DMS 273 treated with DMSO at 0.1 percent for 48 hours (cell line): ENCODE measurements around the gene BLTP3B.

Experiments
- DNase-seq: peaks from one replicate; lab custom pipeline; 2025; lab: John Stamatoyannopoulos, UW

The BLTP3B gene

DNA sequence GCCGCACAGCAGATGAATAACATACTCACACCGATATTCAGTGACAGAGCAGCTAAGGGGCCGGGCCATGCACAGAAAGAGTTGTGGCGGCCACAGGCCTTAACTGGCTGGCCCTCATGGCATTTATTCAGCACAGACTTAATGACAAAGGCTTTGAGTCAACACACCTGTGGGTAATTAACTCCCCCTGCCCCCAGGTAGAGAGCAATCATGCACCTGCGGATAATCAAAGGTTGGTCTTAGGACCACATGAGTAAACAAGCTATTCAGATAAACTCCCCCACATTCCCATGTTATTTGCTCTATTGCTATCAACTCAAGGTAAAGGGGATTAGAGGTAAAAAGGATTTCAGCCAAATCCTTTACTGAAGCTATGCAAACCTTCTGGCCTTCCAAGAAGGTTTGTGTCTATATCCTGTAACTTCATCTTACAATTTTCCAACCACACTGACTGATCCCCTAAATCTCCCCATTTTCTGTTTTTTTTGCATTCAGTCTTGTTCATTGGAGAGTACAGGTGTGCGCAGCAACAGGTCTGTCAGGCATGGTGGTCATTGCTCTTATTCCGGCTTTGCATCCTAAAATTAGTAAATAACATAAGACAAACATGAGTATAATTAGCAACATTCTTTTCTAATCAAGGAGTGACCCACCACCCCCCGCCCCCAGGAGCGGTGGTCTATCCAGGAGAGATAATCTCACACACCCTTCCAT is 16.9 kb upstream of the BLTP3B start:
- no peak for DNase-seq

DNA sequence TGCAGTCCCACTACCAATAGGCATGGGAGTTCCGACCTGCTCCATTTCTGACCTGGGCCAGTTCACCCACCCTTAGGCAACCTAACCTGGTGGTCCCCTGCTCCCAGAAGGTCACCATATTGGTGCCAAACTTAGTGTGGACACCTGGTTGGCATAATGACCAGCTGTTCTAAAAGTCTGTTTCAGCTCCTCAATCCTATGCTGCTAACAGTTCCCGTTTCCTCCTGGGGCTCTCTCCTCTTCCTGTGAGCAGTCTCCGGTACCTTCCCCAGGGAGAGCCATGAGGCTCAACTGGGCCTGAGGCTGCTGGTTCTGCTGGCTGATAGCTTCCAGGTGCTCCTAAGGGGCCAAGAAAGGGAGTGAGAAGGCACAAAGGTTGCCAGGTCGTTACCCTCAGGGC is 15.9 kb upstream of the BLTP3B start:
- DNase-seq, result no peak

GRCh38 chr12:100157427-100157821 is 14.8 kb upstream of the BLTP3B start:
- no peak for DNase-seq

- DNase-seq, result no peak
Observed at GRCh38 chr12:100156731-100157426, 14.2 kb upstream of the BLTP3B start.

- DNase-seq, result no peak
Observed at GRCh38 chr12:100154474-100155247, 12.0 kb upstream of the BLTP3B start.

DNA sequence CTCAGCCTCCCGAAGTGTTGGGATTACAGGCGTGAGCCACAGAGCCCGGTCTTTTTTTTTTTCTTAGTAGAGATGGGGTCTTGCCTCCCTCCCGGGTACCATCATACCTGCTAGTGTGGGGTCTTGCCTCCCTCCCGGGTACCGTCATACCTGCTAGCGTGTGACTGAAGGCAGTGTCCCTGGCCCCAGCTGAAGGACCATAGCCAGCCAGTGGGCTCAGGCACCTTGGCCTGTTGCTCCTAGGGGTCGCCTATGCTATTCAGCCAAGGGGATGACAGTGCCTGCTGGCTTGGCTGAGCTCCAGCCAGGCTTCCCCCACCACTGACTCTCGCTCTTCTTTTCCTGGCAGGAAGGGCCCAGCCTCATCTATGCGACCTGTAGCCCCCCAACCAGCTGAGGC is 10.5 kb upstream of the BLTP3B start:
- DNase-seq, result no peak

- no peak for DNase-seq
Observed at GRCh38 chr12:100151769-100152168, 9.1 kb upstream of the BLTP3B start.

DNA sequence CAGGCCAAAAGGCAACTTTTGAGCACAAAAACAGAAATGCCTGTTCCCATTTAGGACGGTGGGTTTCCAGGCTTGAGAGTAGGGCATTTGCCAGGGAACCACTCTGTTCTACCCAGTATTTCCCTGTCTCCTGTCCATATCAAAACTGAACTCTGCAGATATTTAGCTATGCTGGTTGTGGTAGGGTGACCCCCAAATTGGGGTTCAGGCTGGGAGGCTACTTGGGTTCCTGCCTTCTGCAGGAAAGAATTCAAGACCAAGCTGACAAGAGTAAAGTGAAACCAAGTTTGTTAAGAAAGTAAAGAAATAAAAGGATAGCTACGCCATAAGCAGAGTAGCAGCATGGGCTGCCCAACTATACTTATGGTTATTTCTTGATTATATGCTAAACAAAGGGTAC is 3.6 kb upstream of the BLTP3B start:
- no peak for DNase-seq

DNA sequence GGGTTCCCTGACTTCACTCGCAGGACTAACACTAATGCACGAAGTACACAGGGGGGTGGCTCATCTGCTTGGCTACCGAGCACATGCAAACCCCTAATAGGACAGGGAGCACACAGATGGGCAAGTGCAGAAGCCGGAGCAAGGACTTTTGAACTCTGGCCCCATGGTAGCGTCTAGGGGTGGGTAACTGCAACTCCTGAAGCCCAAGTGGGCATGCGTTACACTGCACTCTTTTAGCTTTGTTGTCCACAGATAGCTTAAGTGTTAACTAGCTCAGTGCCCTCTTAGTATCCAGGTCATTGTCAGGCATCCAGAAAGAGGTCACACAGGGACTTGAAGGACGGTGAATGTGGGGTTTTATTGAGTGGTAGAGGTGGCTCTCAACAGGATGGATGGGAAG is 3.0 kb upstream of the BLTP3B start:
- DNase-seq, result no peak

DNA sequence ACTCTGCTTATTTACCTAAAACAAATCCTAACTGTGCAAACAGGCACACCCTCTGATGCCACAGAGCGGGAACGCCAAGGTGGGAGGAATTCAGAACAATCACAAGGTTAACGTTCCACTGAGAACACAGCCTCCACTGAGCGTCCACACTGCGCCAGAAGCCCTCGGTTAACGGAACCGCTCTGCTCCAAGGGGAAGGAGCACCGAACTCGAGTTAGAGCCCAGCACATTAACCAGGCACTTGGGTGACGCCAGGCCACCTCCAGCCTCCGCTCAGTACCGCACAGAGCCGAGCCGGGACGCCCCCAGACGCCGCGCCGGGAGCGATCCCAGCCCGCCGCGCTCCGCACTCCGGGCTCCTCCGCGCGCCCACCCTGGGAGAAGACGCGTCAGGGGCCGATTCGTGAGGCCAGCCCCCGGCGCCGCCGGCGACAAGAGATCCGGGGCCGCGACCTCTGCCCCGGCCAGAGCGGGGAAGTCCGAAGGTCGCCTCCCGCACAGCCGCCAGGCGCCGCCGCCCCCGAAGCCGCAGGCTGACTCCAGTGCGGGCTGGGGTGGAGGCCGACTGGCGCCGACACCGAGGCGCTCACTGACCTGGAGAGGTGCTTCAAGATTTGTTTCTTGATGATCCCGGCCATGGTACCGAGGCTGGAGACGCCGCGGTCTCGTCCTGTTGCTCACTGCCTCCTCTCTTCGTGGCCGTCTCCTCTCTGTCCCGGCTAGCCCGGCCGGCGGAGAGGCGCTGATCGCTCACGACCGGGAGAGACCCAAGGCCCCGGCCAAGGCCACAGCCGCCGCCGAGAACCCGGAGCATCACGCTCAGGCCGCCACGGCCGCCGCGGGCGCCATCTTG is 450 bp downstream of the BLTP3B start:
- DNase-seq, result no peak

GRCh38 chr12:100141666-100141997 is 1.0 kb downstream of the BLTP3B start:
- no peak for DNase-seq

DNA sequence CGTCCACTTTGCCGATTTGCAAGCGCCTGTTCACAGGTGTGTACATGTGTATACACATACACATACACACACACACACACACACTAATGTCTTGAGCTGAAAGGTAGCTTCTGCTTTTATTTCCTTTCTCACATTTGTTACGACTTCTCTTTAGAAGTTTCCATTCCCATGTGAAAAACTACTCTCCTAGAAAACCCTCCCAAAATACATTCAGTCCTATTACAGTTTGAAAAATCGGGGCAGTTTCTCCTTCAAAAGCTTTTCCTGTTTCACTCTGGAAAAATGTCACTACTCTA is 3.9 kb downstream of the BLTP3B start:
- no peak for DNase-seq

DNA sequence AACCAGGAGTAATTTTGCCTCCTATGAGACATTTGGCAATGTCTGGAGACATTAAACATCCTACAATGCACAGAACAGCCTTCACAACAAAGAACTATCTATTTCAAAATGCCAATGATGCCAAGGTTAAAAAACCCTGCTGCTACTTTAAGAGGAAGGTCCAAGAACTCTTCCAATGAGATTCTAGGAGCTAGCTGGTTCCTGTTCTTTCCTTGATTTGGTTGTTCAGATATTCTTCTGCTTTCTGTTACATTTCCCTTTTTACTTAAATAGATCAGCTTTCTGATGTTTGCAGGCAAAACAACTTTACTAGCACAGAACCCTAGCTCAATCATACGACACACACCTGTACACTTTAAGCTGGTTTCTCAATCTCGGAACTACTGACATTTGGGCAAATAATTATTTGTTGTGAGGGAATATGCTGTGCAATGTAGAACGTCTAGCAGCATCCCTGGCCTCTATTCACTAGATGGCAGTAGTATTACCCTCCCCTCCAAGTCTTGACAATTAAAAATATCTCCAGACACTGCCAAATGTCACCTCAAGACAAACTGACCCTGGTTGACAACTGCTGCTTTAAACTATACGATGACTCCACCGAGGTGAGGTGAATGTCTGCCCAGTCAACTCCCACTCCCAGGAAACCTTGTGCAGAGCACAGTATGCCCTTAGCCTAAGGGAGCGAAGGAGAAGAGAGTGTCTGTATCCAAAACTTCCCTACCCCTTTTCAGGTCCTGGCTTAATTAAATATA is 4.4 kb downstream of the BLTP3B start:
- no peak for DNase-seq

DNA sequence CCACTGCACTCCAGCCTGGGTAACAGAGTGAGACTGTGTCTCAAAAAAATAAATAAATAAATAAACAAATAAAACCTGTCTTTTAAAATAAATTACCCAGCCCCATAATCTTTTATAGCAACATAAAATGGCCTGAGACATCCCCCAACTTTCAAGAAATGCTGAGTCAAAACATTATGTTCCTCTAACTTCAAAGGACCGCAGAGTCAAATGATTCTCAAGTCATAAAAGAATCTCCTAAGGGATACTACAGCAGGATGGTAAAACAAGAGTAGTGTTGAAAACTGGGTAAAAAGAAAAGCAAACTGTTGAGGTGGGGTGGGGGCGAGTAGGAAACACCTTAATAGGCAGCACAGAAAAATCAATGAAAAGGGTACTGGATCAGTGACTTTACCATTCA is 9.5 kb downstream of the BLTP3B start:
- DNase-seq, result no peak

- DNase-seq, result no peak
Observed at GRCh38 chr12:100128512-100128908, 14.2 kb downstream of the BLTP3B start.

- DNase-seq, result no peak
Observed at GRCh38 chr12:100127766-100128511, 14.7 kb downstream of the BLTP3B start.

GRCh38 chr12:100123316-100124095 is 19.2 kb downstream of the BLTP3B start:
- no peak for DNase-seq

DNA sequence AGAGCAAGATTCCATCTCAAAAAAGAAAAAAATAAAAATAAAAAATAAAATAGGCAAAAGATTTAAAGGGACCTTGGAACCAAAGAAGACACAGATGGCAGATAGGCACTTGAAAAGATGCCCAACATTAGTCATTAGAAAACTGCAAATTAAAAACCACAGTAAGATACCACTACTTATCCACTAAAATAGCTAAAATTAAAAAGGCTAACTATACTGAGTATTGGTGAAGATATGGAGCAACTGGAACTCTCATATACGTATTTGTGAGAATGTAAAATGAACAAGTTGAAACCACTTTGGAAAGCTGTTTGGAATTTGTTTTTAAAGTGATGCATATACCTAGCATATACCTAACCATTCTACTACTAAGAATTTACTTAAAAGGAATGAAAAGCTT is 22.3 kb downstream of the BLTP3B start:
- no peak for DNase-seq

DNA sequence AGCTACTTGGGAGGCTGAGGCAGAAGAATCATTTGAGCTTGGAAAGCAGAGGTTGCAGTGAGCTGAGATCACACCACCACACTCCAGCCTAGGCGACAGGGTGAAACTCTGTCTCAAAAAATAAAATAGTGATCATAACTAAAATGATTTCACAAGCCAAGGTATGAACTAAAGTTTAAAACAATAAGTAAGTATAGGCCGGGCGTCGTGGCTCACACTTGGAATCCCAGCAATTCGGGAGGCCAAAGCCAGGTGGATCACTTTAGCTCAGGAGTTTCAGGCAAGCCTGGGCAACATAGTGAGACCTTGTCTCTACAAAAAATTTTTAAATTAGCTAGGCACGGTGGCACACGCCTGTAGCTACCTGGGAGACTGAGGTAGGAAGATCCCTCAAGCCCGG is 27.4 kb downstream of the BLTP3B start:
- no peak for DNase-seq

- no peak for DNase-seq
Observed at GRCh38 chr12:100114574-100114973, 28.1 kb downstream of the BLTP3B start.
